ENCODE measurements around the gene ANKRD40.

ANKRD40 gene

GRCh38 chr17:50645748-50646682 lies 61.7 kb downstream of the ANKRD40 start:
- DNase-seq = no peak
